ENCODE results near the gene BNC2.

Gene BNC2

GRCh38 chr9:16608906-16609305 lies 261.6 kb downstream of the BNC2 start:
- no peak for DNase-seq (ENCODE audit: low read depth, low spot score)
- ChIA-PET CTCF (no interaction called here), POLR2A (no interaction called here)
- H3K4me3 ChIP-seq (ENCODE audit: low read depth, low read length): no peak overlapping the region
- no peak for TF ChIP-seq CTCF (IDR thresholded peaks at IDR 0.05; ENCODE audit: insufficient read depth, low read length, missing control alignments)

- CTCF ChIA-PET: no interaction called here
- TF ChIP-seq CTCF (IDR thresholded peaks at IDR 0.05; ENCODE audit: insufficient read depth, low read length, missing control alignments): no peak
- POLR2A ChIA-PET: no interaction called here
- no peak overlapping the region for H3K4me3 ChIP-seq (ENCODE audit: low read depth, low read length)
- no peak for DNase-seq (ENCODE audit: low read depth, low spot score)
Measured at GRCh38 chr9:16602494-16602893, 268.0 kb downstream of the BNC2 start.

- POLR2A ChIA-PET: no interaction called here
- no peak for TF ChIP-seq CTCF (IDR thresholded peaks at IDR 0.05; ENCODE audit: insufficient read depth, low read length, missing control alignments)
- CTCF ChIA-PET: no interaction called here
- DNase-seq (ENCODE audit: low read depth, low spot score): no peak
- no peak overlapping the region for H3K4me3 ChIP-seq (ENCODE audit: low read depth, low read length)
Measured at GRCh38 chr9:16601991-16602390, 268.5 kb downstream of the BNC2 start.

GRCh38 chr9:16598316-16598715 lies 272.2 kb downstream of the BNC2 start:
- TF ChIP-seq CTCF (IDR thresholded peaks at IDR 0.05; ENCODE audit: insufficient read depth, low read length, missing control alignments): no peak
- CTCF ChIA-PET: no interaction called here
- no peak overlapping the region for H3K4me3 ChIP-seq (ENCODE audit: low read depth, low read length)
- no peak for DNase-seq (ENCODE audit: low read depth, low spot score)
- POLR2A ChIA-PET: no interaction called here

- no peak for DNase-seq (ENCODE audit: low read depth, low spot score)
- H3K4me3 ChIP-seq (ENCODE audit: low read depth, low read length): no peak overlapping the region
- CTCF ChIA-PET: no interaction called here
- POLR2A ChIA-PET: no interaction called here
- TF ChIP-seq CTCF (IDR thresholded peaks at IDR 0.05; ENCODE audit: insufficient read depth, low read length, missing control alignments): no peak
Measured at GRCh38 chr9:16597136-16597535, 273.3 kb downstream of the BNC2 start.

GRCh38 chr9:16595227-16595626 lies 275.2 kb downstream of the BNC2 start:
- POLR2A ChIA-PET: no interaction called here

More at GRCh38 chr9:16595227-16595626, 275.2 kb downstream of the BNC2 start:
- DNase-seq (ENCODE audit: low read depth, low spot score): no peak
- CTCF ChIA-PET: no interaction called here
- TF ChIP-seq CTCF (IDR thresholded peaks at IDR 0.05; ENCODE audit: insufficient read depth, low read length, missing control alignments): no peak
- H3K4me3 ChIP-seq (ENCODE audit: low read depth, low read length): no peak overlapping the region

All from AG04449 (cell line).